Astrocyte (in vitro differentiated cells and primary cell): Measurements from ENCODE around the gene APEX1. TPM values are rescaled to one million over a fixed set of nuclear protein-coding genes. Genes with fewer than 3 reads are reported as not detected.

ENCODE experiments used
- DNase-seq: peaks from one replicate; pipeline ENCODE4 v3.0.0-alpha.2; 2010; ENCODE audit warnings: low read depth
- FAIRE-seq: peaks from 2 replicates; lab custom pipeline; 2011; peaks lifted over from hg19 to GRCh38; lab: Jason Lieb, UNC
- H2AFZ ChIP-seq: 2 replicates; pipeline ENCODE4 v1.6.0; 2012; ENCODE audit warnings: low read depth, low read length, inconsistent platforms
- H3K27ac ChIP-seq: 2 replicates; pipeline ENCODE4 v1.5.1; 2011; ENCODE audit warnings: low read depth, low read length, inconsistent platforms
- H3K27me3 ChIP-seq: 2 replicates; pipeline ENCODE4 v1.6.0; 2011; ENCODE audit warnings: low read length, inconsistent platforms; ENCODE audit not compliant: insufficient read depth
- H3K36me3 ChIP-seq: 2 replicates; pipeline ENCODE4 v1.5.1; 2011; ENCODE audit warnings: low read length, inconsistent platforms; ENCODE audit not compliant: insufficient read depth
- H3K4me1 ChIP-seq: 2 replicates; pipeline ENCODE4 v1.5.1; 2011; ENCODE audit warnings: low read length, inconsistent platforms; ENCODE audit not compliant: insufficient read depth
- H3K4me2 ChIP-seq: 2 replicates; pipeline ENCODE4 v1.6.0; 2012; ENCODE audit warnings: low read length, inconsistent platforms
- H3K4me3 ChIP-seq: 2 replicates; pipeline ENCODE4 v1.5.1; 2011; ENCODE audit warnings: low read depth, mild to moderate bottlenecking, low read length, inconsistent platforms; ENCODE audit not compliant: insufficient read depth
- H3K79me2 ChIP-seq: 2 replicates; pipeline ENCODE4 v1.6.0; 2012; ENCODE audit warnings: mild to moderate bottlenecking, low read length, inconsistent platforms; ENCODE audit not compliant: insufficient read depth
- H3K9ac ChIP-seq: 2 replicates; pipeline ENCODE4 v1.6.0; 2012; ENCODE audit warnings: mild to moderate bottlenecking, low read length, inconsistent platforms
- H3K9me3 ChIP-seq: 2 replicates; pipeline ENCODE4 v1.5.1; 2012; ENCODE audit warnings: low read depth, mild to moderate bottlenecking, low read length, inconsistent platforms; ENCODE audit not compliant: insufficient read depth
- H4K20me1 ChIP-seq: 2 replicates; pipeline ENCODE4 v1.6.0; 2012; ENCODE audit warnings: low read length, inconsistent platforms; ENCODE audit not compliant: insufficient read depth
- H3K27ac Mint-ChIP-seq: one replicate; pipeline ENCODE4 v1.8.0; 2021; ENCODE audit warnings: mild to moderate bottlenecking, mixed read lengths; ENCODE audit not compliant: unreplicated experiment
- H3K27me3 Mint-ChIP-seq: one replicate; pipeline ENCODE4 v1.8.0; 2021; ENCODE audit warnings: low read depth, mixed read lengths; ENCODE audit not compliant: unreplicated experiment
- H3K36me3 Mint-ChIP-seq: one replicate; pipeline ENCODE4 v1.8.0; 2021; ENCODE audit warnings: low read depth, mixed read lengths; ENCODE audit not compliant: unreplicated experiment
- H3K4me1 Mint-ChIP-seq: one replicate; pipeline ENCODE4 v1.8.0; 2021; ENCODE audit warnings: low read depth, mixed read lengths; ENCODE audit not compliant: unreplicated experiment
- H3K4me3 Mint-ChIP-seq: one replicate; pipeline ENCODE4 v1.8.0; 2021; ENCODE audit warnings: mild to moderate bottlenecking, moderate library complexity, mixed read lengths; ENCODE audit not compliant: unreplicated experiment
- H3K9me3 Mint-ChIP-seq: one replicate; pipeline ENCODE4 v1.8.0; 2021; ENCODE audit warnings: mild to moderate bottlenecking, mixed read lengths; ENCODE audit not compliant: unreplicated experiment
- EZH2 ChIP-seq: IDR thresholded peaks from 2 replicates; pipeline ENCODE4 v1.6.1; 2012; ENCODE audit warnings: mild to moderate bottlenecking, low read length, inconsistent platforms; ENCODE audit not compliant: insufficient read depth
- total RNA-seq: library from RNA; stranded (reverse); gene quantifications from 2 replicates; pipeline ENCODE4 v1.2.1, GENCODE V29; 2021
- TF ChIP-seq, protein P1 (sequence below): IDR thresholded peaks from 2 replicates; pipeline ENCODE4 v1.5.1; 2011; ENCODE audit warnings: low read depth, mild to moderate bottlenecking, inconsistent platforms, low read length, moderate library complexity; ENCODE audit not compliant: insufficient read depth

The APEX1 gene
- total RNA-seq, 1 donor from 2014 or later: 142 TPM

DNA sequence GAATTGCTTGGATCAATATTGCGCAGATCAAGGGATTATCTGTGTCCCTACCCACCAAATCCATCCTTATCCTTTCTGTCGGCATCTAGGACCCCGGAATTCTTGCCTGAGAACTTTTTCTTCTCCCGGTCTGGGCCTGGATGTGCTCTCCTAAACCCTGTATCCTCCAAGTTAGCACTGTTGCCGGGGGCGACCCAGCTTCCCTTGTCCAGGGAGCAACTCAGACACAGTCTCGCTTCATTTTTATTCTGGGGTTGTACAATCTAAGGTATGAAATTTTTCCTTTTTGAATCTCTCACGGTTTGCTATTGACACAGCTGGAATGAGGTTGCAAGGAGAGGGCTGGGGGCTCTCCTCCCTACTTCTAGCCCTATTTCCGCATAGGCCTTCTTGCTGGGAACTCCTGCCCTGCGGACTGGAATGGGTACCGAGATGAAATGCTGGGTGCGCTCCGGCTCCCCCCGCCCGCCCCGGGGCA is 13.8 kb downstream of the APEX1 start:
- FAIRE-seq (no peak), DNase-seq (no peak)
- no peaks in the 10 kb centered on the region for H3K27me3 ChIP-seq
- H3K9ac ChIP-seq: peak overlapping the region; percentile 91
- peak overlapping the region; percentile 73 for H3K27ac Mint-ChIP-seq
- H3K9me3 Mint-ChIP-seq: no peaks in the 10 kb centered on the region
- peaks cover 28% of the 10 kb centered on the region for H3K79me2 ChIP-seq
- peaks cover 3% of the 10 kb centered on the region for H3K4me1 ChIP-seq
- peak overlapping the region; percentile 92 for H3K4me2 ChIP-seq
- H3K4me3 Mint-ChIP-seq: peak overlapping the region; percentile 91
- peaks cover 9% of the 10 kb centered on the region for H3K36me3 ChIP-seq
- no peaks in the 10 kb centered on the region for H3K27me3 Mint-ChIP-seq
- H2AFZ ChIP-seq: peak overlapping the region; percentile 93
- H3K4me1 Mint-ChIP-seq: peaks cover 3% of the 10 kb centered on the region
- peak overlapping the region; percentile 21 for H3K27ac ChIP-seq
- H4K20me1 ChIP-seq: peaks cover 14% of the 10 kb centered on the region
- peak overlapping the region; percentile 89 for H3K4me3 ChIP-seq
- TF ChIP-seq, protein P1, sequence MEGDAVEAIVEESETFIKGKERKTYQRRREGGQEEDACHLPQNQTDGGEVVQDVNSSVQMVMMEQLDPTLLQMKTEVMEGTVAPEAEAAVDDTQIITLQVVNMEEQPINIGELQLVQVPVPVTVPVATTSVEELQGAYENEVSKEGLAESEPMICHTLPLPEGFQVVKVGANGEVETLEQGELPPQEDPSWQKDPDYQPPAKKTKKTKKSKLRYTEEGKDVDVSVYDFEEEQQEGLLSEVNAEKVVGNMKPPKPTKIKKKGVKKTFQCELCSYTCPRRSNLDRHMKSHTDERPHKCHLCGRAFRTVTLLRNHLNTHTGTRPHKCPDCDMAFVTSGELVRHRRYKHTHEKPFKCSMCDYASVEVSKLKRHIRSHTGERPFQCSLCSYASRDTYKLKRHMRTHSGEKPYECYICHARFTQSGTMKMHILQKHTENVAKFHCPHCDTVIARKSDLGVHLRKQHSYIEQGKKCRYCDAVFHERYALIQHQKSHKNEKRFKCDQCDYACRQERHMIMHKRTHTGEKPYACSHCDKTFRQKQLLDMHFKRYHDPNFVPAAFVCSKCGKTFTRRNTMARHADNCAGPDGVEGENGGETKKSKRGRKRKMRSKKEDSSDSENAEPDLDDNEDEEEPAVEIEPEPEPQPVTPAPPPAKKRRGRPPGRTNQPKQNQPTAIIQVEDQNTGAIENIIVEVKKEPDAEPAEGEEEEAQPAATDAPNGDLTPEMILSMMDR: no peak
- TF ChIP-seq EZH2: no peak
- peaks cover 1% of the 10 kb centered on the region for H3K36me3 Mint-ChIP-seq
- no peaks in the 10 kb centered on the region for H3K9me3 ChIP-seq

GRCh38 chr14:20469242-20469889 is 14.3 kb downstream of the APEX1 start, which contains the start of gene PNP:
Gene PNP (plus strand): TSS chr14:20469406. CDS start chr14:20469525, 119 bp downstream.
- peak within 1 kb of the TSS; percentile 91 for H3K4me3 Mint-ChIP-seq
- H3K36me3 Mint-ChIP-seq: peaks cover 1% of the 10 kb centered on the region
- Histone ChIP-seq H4K20me1 (peaks cover 14% of the 10 kb centered on the region), H3K4me2 (peak within 1 kb of the TSS; percentile 92), H3K27ac (peak within 1 kb of the TSS; percentile 80), H3K4me3 (peak within 1 kb of the TSS; percentile 89), H3K9me3 (no peaks in the 10 kb centered on the region), H3K9ac (peak within 1 kb of the TSS; percentile 91), H3K36me3 (peaks cover 14% of the 10 kb centered on the region), H3K4me1 (peaks cover 3% of the 10 kb centered on the region), H3K27me3 (no peaks in the 10 kb centered on the region), H3K79me2 (peaks cover 28% of the 10 kb centered on the region), H2AFZ (peak within 1 kb of the TSS; percentile 93)
- H3K4me1 Mint-ChIP-seq: peaks cover 3% of the 10 kb centered on the region
- H3K27me3 Mint-ChIP-seq: no peaks in the 10 kb centered on the region
- FAIRE-seq (no peak), DNase-seq (peak; percentile 71)
- H3K27ac Mint-ChIP-seq: peak within 1 kb of the TSS; percentile 73
- H3K9me3 Mint-ChIP-seq: no peaks in the 10 kb centered on the region
- no peak for TF ChIP-seq EZH2
- TF ChIP-seq, protein P1: no peak
